B cell (primary cell): Measurements from ENCODE around the gene WNT6. TPM values are rescaled to one million over a fixed set of nuclear protein-coding genes. Genes with fewer than 3 reads are reported as not detected.

Experiments used
- ATAC-seq: fragments of 200-7000 bp; cut with Tn5 transposase; one replicate; pipeline ENCODE4 v1.10.0; 2021; ENCODE audit warnings: low read depth, mild to moderate bottlenecking, moderate number of reproducible peaks, moderate library complexity
- CTCF ChIA-PET: fragments of 350-600 bp; sonication (Branson Sonifier 250); formaldehyde crosslinking; loops from one replicate; lab custom pipeline; 2021; ENCODE audit warnings: antibody characterized with exemption, inconsistent platforms; lab: Charles Lee
- POLR2A ChIA-PET: fragments of 350-600 bp; sonication (Branson Sonifier 250); formaldehyde crosslinking; loops from one replicate; lab custom pipeline; 2021; ENCODE audit warnings: antibody characterized with exemption; lab: Charles Lee
- DNase-seq: peaks from one replicate; pipeline ENCODE4 v3.0.0; 2013
- H2AFZ ChIP-seq: 2 replicates; pipeline ENCODE4 v1.6.1; 2012; ENCODE audit warnings: mild to moderate bottlenecking, low read depth, low read length; ENCODE audit not compliant: insufficient read depth, poor library complexity, severe bottlenecking
- H3K27ac ChIP-seq, 2 donors: 1 replicate in 1 of 2; 2 replicates in 1 of 2; pipeline ENCODE4 v1.5.1; 2012 to 2013; ENCODE audit warnings: low read length in 2 of 2, mild to moderate bottlenecking in 2 of 2, moderate library complexity in 1 of 2
- H3K27me3 ChIP-seq, 4 experiments: fragments of 200-600 bp in 1 of 4; sonication (generic) in 1 of 4; replicated peaks in 1 of 4; 1 replicate in 2 of 4; 2 replicates in 2 of 4; pipeline versions ENCODE4 v1.6.1 to v1.7.0; 2013 to 2016; ENCODE audit warnings: low read length in 3 of 4, mild to moderate bottlenecking in 2 of 4, mixed read lengths in 1 of 4, moderate library complexity in 1 of 4; ENCODE audit not compliant: insufficient read depth in 4 of 4, control insufficient read depth in 3 of 4; ENCODE audit errors: control extremely low read depth in 1 of 4
- H3K36me3 ChIP-seq, 2 experiments: replicated peaks in 1 of 2; 1 replicate in 1 of 2; 2 replicates in 1 of 2; pipeline versions ENCODE4 v1.6.1 to v1.7.1; 2013; ENCODE audit warnings: low read length in 1 of 2; ENCODE audit not compliant: insufficient read depth in 2 of 2, control insufficient read depth in 1 of 2; ENCODE audit errors: control extremely low read depth in 1 of 2, extremely low read depth in 1 of 2
- H3K4me1 ChIP-seq, 2 donors: fragments of 200-600 bp in 1 of 2; sonication (generic) in 1 of 2; 1 replicate in 1 of 2; 2 replicates in 1 of 2; pipeline versions ENCODE4 v1.5.1 to v1.6.1; 2013 to 2017; ENCODE audit warnings: low read length in 2 of 2; ENCODE audit not compliant: control insufficient read depth in 2 of 2, insufficient read depth in 2 of 2
- H3K4me2 ChIP-seq: replicated peaks from 2 replicates; pipeline ENCODE3; 2012; ENCODE audit warnings: mild to moderate bottlenecking, low read depth, low read length; ENCODE audit not compliant: poor library complexity, severe bottlenecking
- H3K4me3 ChIP-seq, 5 experiments: fragments of 200-600 bp in 1 of 5; sonication (generic) in 1 of 5; 1 replicate in 3 of 5; 2 replicates in 2 of 5; pipeline versions ENCODE4 v1.5.1 to v1.7.0; 2011 to 2016; ENCODE audit warnings: low read length in 4 of 5, mild to moderate bottlenecking in 4 of 5, low read depth in 2 of 5, control low read depth in 1 of 5, moderate library complexity in 1 of 5; ENCODE audit not compliant: insufficient read depth in 1 of 5; ENCODE audit errors: control extremely low read depth in 1 of 5, extremely low read depth in 1 of 5
- H3K79me2 ChIP-seq: fragments of 200-600 bp; sonication (generic); one replicate; pipeline ENCODE4 v1.6.0; 2016; ENCODE audit warnings: low read length; ENCODE audit not compliant: control insufficient read depth, insufficient read depth
- H3K9ac ChIP-seq: fragments of 200-600 bp; sonication (generic); 2 replicates; pipeline ENCODE4 v1.6.1; 2017; ENCODE audit warnings: mild to moderate bottlenecking, low read length, moderate library complexity
- H3K9me3 ChIP-seq, 3 donors: one replicate each; pipeline versions ENCODE4 v1.6.1 to v1.7.1; 2013; ENCODE audit warnings: low read length in 2 of 3; ENCODE audit not compliant: control insufficient read depth in 2 of 3, insufficient read depth in 1 of 3; ENCODE audit errors: control extremely low read depth in 1 of 3
- H4K20me1 ChIP-seq: 2 replicates; pipeline ENCODE4 v1.6.0; 2012; ENCODE audit warnings: mild to moderate bottlenecking, low read length; ENCODE audit not compliant: insufficient read depth, control insufficient read depth, poor library complexity, severe bottlenecking
- H3K27ac Mint-ChIP-seq: one replicate; pipeline ENCODE4 v1.8.0; 2021; ENCODE audit warnings: mixed read lengths
- H3K27me3 Mint-ChIP-seq: one replicate; pipeline ENCODE4 v1.8.0; 2021; ENCODE audit warnings: mixed read lengths
- H3K4me1 Mint-ChIP-seq: one replicate; pipeline ENCODE4 v1.8.0; 2021; ENCODE audit warnings: mixed read lengths
- H3K4me3 Mint-ChIP-seq: one replicate; pipeline ENCODE4 v1.8.0; 2021; ENCODE audit warnings: mixed read lengths
- H3K9me3 Mint-ChIP-seq: one replicate; pipeline ENCODE4 v1.8.0; 2022; ENCODE audit warnings: mixed read lengths; ENCODE audit not compliant: insufficient read depth
- EZH2 ChIP-seq: IDR thresholded peaks from 2 replicates; pipeline ENCODE4 v1.6.1; 2012; ENCODE audit warnings: borderline replicate concordance, low read depth, mild to moderate bottlenecking, moderate library complexity, low read length; ENCODE audit not compliant: insufficient read depth, poor library complexity, severe bottlenecking
- WGBS: methylation state at CpG from one replicate; pipeline ENCODE4 v1.1.5; 2013; ENCODE audit warnings: missing lambda C conversion rate; ENCODE audit not compliant: insufficient coverage; 5-methylcytosine and 5-hydroxymethylcytosine counted together
- intact Hi-C: fragments of 100-400 bp; cut with micrococcal nuclease; formaldehyde crosslinking; loops from one replicate; pipeline ENCODE4 v1.10.0; 2022
- polyA plus RNA-seq: library from polyadenylated mRNA; depleted of rRNA; stranded (reverse); fragments of >200 nt; gene quantifications from 2 replicates; pipeline ENCODE4 v1.2.3, GENCODE V29; 2012
- total RNA-seq, 2 donors: library from RNA; stranded (reverse); fragments of 120-200 nt in 1 of 2; gene quantifications; 1 replicate in 1 of 2; 2 replicates in 1 of 2; pipeline versions ENCODE4 v1.2.3 to v1.2.4, GENCODE V29; 2013 to 2022
- TF ChIP-seq, protein P1 (sequence below): fragments of 200-600 bp; IDR thresholded peaks from one replicate; pipeline ENCODE4 v1.8.0; 2022; ENCODE audit warnings: antibody characterized with exemption, mild to moderate bottlenecking

Gene WNT6
- total and polyA plus RNA-seq, 2 donors (not counting 1 experiment from before 2014, with no cell fraction given), result 0.84 to 2.0 TPM

DNA sequence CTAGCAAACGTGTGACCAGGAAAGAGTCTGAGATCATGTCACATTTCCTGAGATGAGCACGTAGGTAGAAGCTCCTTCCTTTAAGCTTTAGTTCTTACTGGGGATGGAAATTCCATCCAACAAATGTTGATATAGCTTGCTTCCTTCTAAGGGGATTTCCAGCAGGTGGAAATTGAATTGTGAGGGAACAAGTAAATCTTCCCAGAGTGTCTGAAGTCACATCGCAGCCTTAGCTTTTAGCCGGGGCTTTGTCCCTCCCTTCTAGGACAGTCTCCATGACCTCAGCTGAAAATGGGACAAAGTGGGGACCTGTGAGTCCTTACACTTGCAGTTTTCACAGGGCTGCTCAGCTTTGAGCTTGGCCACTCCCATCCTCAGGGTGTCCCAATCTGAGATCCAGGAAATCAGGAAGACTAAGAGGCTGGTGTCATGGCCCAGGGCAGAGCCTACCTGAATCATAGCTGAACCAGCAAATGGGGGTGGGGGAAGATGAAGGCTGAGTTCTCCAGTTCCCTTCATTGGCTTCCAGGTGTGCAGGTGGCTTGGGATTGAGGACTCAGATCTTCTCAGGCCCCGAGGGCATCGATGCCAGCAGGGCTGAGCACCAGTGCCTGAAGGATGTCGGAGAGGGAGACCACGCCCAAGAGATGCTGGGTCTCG, 36.3 kb upstream of the WNT6 start:
- Mint-ChIP-seq H3K27me3 (peaks cover 26% of the 10 kb centered on the region), H3K4me3 (no peak overlapping the region), H3K4me1 (no peaks in the 10 kb centered on the region), H3K9me3 (no peaks in the 10 kb centered on the region), H3K27ac (no peak overlapping the region)
- WGBS, result 87% methylated on average over 9 of the region's 9 CpGs
- Histone ChIP-seq H3K9ac (no peak overlapping the region), H3K36me3 (no peaks in the 10 kb centered on the region), H3K4me3 (no peak overlapping the region), H3K27ac (no peak overlapping the region), H3K4me2 (no peak overlapping the region), H3K27me3 (peaks cover 0 to 5% (median 0%) of the 10 kb centered on the region in 4 experiments), H3K79me2 (no peaks in the 10 kb centered on the region), H4K20me1 (no peaks in the 10 kb centered on the region), H3K9me3 (no peaks in the 10 kb centered on the region), H2AFZ (no peak overlapping the region), H3K4me1 (no peaks in the 10 kb centered on the region)
- TF ChIP-seq, protein P1, sequence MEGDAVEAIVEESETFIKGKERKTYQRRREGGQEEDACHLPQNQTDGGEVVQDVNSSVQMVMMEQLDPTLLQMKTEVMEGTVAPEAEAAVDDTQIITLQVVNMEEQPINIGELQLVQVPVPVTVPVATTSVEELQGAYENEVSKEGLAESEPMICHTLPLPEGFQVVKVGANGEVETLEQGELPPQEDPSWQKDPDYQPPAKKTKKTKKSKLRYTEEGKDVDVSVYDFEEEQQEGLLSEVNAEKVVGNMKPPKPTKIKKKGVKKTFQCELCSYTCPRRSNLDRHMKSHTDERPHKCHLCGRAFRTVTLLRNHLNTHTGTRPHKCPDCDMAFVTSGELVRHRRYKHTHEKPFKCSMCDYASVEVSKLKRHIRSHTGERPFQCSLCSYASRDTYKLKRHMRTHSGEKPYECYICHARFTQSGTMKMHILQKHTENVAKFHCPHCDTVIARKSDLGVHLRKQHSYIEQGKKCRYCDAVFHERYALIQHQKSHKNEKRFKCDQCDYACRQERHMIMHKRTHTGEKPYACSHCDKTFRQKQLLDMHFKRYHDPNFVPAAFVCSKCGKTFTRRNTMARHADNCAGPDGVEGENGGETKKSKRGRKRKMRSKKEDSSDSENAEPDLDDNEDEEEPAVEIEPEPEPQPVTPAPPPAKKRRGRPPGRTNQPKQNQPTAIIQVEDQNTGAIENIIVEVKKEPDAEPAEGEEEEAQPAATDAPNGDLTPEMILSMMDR, result no peak
- TF ChIP-seq EZH2, result no peak
- intact Hi-C loops, result no loop called here
- ChIA-PET POLR2A (no interaction called here), CTCF (no interaction called here)
- DNase-seq (no peak), ATAC-seq (no peak)

DNA sequence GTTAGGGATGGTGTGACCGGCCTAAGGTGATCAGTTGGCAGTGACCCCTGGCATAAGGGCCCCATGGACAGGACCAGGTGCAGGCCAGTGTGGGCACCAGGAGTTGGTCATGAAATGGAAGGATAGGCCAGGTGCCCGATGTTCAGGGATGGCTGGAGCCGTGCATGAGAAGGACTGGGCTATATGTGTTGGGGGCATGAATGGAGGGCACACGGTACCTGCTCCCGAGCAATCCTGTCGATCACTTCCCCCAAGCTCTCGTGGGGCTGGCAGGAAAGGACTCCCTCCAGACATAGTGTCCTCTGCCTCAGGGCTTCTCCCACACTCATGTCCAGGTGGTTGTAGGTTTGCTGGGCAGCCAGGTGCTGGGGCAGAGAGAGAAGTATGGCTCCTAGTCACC, 35.6 kb upstream of the WNT6 start:
- Histone ChIP-seq H3K27ac (no peak overlapping the region), H3K36me3 (no peaks in the 10 kb centered on the region), H3K79me2 (no peaks in the 10 kb centered on the region), H3K4me2 (no peak overlapping the region), H3K4me1 (no peaks in the 10 kb centered on the region), H3K27me3 (peaks cover 0 to 7% (median 0%) of the 10 kb centered on the region in 4 experiments), H3K4me3 (no peak overlapping the region), H3K9me3 (no peaks in the 10 kb centered on the region), H4K20me1 (no peaks in the 10 kb centered on the region), H3K9ac (no peak overlapping the region), H2AFZ (no peak overlapping the region)
- intact Hi-C loops, result no loop called here
- WGBS, result 100% methylated on average over 4 of the region's 7 CpGs
- POLR2A ChIA-PET, result no interaction called here
- Mint-ChIP-seq H3K9me3 (no peaks in the 10 kb centered on the region), H3K27me3 (peaks cover 26% of the 10 kb centered on the region), H3K4me1 (no peaks in the 10 kb centered on the region), H3K27ac (no peak overlapping the region), H3K4me3 (no peak overlapping the region)
- DNase-seq (no peak), ATAC-seq (no peak)
- TF ChIP-seq, protein P1, result no peak
- no peak for TF ChIP-seq EZH2
- CTCF ChIA-PET, result no interaction called here
